ENCODE data around the gene ELK4. TPM values are rescaled to one million over a fixed set of nuclear protein-coding genes. Genes with fewer than 3 reads are reported as not detected.

Gene ELK4
- total RNA-seq, 6 experiments from 2014 or later = 15.1 to 39.2 (median 26.9) TPM

- intact Hi-C loops (cut with DNase I) = no loop called here
- no peak for TF ChIP-seq CTCF (IDR thresholded peaks at IDR 0.05)
- no peak for TF ChIP-seq POLR2A (IDR thresholded peaks at IDR 0.05)
- H3K9me3 ChIP-seq = no peaks in the 10 kb centered on the region
- DNase-seq (no peak), ATAC-seq (no peak)
- H3K27me3 ChIP-seq = no peaks in the 10 kb centered on the region
- no peak overlapping the region for H3K4me3 ChIP-seq
- H3K4me1 ChIP-seq = peaks cover 0 to 5% (median 0%) of the 10 kb centered on the region in 4 donors
- H3K36me3 ChIP-seq = peaks cover 0 to 45% (median 30%) of the 10 kb centered on the region in 4 donors
- WGBS (ENCODE audit: insufficient coverage, low coverage, low lambda C conversion rate, missing lambda C conversion rate) = 59% methylated on average over 3 of the region's 3 CpGs
- no peak overlapping the region for H3K27ac ChIP-seq
Measured at GRCh38 chr1:205619376-205619775, 12.4 kb downstream of the ELK4 start.

GRCh38 chr1:205616563-205617293 is 15.1 kb downstream of the ELK4 start:
- intact Hi-C loops (cut with DNase I) = no loop called here
- 84% methylated on average over 1 of the region's 1 CpG for WGBS (ENCODE audit: insufficient coverage, low coverage, low lambda C conversion rate, missing lambda C conversion rate)

GRCh38 chr1:205615789-205616188 is 16.0 kb downstream of the ELK4 start:
- TF ChIP-seq POLR2A (IDR thresholded peaks at IDR 0.05) (no peak), CTCF (IDR thresholded peaks at IDR 0.05) (no peak)
- H3K27me3 ChIP-seq = no peaks in the 10 kb centered on the region
- peaks cover 0 to 38% (median 22%) of the 10 kb centered on the region in 4 donors for H3K36me3 ChIP-seq
- intact Hi-C loops (cut with DNase I) = no loop called here
- H3K4me3 ChIP-seq = no peak overlapping the region
- H3K27ac ChIP-seq = peak overlapping the region in 1 of 3 donors; percentile 9
- peaks cover 0 to 11% (median 3%) of the 10 kb centered on the region in 4 donors for H3K4me1 ChIP-seq
- no peaks in the 10 kb centered on the region for H3K9me3 ChIP-seq
- DNase-seq (no peak), ATAC-seq (no peak)
- 60% methylated on average over 1 of the region's 1 CpG for WGBS (ENCODE audit: insufficient coverage, low coverage, low lambda C conversion rate, missing lambda C conversion rate)

More at GRCh38 chr1:205616563-205617293, 15.1 kb downstream of the ELK4 start:
- DNase-seq (no peak), ATAC-seq (peak in 2 of 4 donors; percentile 32 to 38)
- H3K4me1 ChIP-seq = peaks cover 0 to 8% (median 3%) of the 10 kb centered on the region in 4 donors
- peaks cover 0 to 38% (median 22%) of the 10 kb centered on the region in 4 donors for H3K36me3 ChIP-seq
- H3K27me3 ChIP-seq = no peaks in the 10 kb centered on the region
- H3K27ac ChIP-seq = no peak overlapping the region
- no peak overlapping the region for H3K4me3 ChIP-seq
- no peaks in the 10 kb centered on the region for H3K9me3 ChIP-seq
- no peak for TF ChIP-seq CTCF (IDR thresholded peaks at IDR 0.05)
- no peak for TF ChIP-seq POLR2A (IDR thresholded peaks at IDR 0.05)

GRCh38 chr1:205613854-205614412 is 17.9 kb downstream of the ELK4 start:
- Histone ChIP-seq H3K36me3 (peaks cover 0 to 33% (median 13%) of the 10 kb centered on the region in 4 donors), H3K27ac (no peak overlapping the region), H3K4me3 (no peak overlapping the region), H3K4me1 (peaks cover 0 to 13% (median 0%) of the 10 kb centered on the region in 4 donors), H3K9me3 (no peaks in the 10 kb centered on the region), H3K27me3 (no peaks in the 10 kb centered on the region)
- ATAC-seq (peak; percentile 20 to 51 (median 48)), DNase-seq (no peak)
- intact Hi-C loops (cut with DNase I) = no loop called here
- no peak for TF ChIP-seq POLR2A (IDR thresholded peaks at IDR 0.05)
- no peak for TF ChIP-seq CTCF (IDR thresholded peaks at IDR 0.05)
- WGBS (ENCODE audit: insufficient coverage, low coverage, low lambda C conversion rate, missing lambda C conversion rate) = 83% methylated on average over 2 of the region's 2 CpGs
